Non-pigmented ciliary epithelial cell (primary cell): ENCODE results near the gene LRRC75A.

Experiments
- DNase-seq: peaks from one replicate; pipeline ENCODE4 v3.0.0-alpha.2; 2010; ENCODE audit warnings: low read depth

LRRC75A gene

GRCh38 chr17:16493531-16494046 lies 1.6 kb upstream of the LRRC75A start:
- DNase-seq = no peak

GRCh38 chr17:16492613-16493530 lies 879 bp upstream of the LRRC75A start:
- DNase-seq = no peak

DNA sequence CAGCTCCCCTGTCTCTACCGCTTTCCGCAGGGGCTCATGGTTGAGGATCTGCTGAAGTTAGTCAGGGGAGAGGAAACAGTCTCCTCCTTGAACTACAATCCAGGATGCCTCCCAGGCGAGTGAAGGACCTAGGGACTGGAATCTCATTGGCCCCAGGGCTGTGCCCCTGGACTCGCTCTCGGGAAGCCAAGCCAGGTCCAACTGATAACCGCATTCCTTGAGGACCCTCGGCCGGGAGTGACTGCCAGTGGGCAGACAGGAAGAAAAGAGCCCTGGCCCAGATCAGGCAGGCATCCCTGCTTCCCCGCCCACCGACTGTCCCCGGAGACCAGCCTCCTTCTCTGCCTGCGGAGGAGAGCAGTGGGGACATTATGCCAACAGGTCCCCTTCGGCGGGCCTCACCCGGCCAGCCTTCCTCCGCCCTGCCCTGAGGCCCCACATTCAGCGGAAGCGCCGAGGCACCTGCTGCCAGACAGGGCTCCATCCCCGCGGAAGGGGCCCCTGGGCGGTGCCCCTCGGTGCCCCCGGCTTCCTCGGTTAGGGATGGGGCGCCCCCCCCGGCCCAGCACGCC lies 776 bp downstream of the LRRC75A start:
- DNase-seq = no peak

GRCh38 chr17:16489431-16489830 lies 2.6 kb downstream of the LRRC75A start:
- no peak for DNase-seq

- no peak for DNase-seq
These were observed 3.0 kb downstream of the LRRC75A start for GRCh38 chr17:16488968-16489337.

DNA sequence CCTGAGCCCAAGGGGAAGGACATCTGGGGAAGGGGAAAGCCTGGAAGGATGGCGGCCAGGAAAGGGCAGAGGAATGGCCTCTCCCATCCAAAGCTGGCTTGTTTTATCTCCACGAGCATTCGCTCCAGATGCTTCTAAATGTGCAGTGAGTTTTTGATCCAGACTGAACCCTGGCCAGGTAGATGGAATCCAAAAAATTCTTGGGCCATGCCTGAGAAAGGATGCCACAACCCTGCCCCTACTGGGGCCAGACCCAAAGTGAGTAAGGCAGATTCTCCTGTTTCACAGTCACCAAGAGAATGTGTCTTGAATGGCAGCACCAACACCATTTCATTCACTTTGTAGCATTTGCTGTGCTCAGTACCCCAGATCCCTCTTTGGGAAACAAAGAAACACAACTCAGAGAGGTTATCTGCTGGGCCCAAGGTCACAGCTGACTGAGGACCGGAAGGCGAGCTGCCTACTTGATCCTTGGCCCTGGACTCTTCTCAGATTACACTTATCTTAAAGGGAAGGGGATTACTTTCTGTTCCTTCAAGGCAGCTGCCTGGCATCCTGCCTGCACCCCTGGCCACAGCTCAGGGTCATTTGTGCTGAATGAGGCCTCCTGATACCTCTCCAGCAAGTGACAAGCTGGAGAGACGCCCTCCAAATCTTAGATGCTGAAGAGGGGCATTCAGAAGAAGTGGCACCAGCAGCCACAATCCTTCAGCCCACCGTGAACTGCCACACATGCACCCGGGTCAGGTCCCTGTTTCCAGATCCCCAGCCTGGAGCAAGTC lies 3.6 kb downstream of the LRRC75A start:
- no peak for DNase-seq

GRCh38 chr17:16486373-16487250 lies 5.4 kb downstream of the LRRC75A start:
- DNase-seq = peak; percentile 15

DNA sequence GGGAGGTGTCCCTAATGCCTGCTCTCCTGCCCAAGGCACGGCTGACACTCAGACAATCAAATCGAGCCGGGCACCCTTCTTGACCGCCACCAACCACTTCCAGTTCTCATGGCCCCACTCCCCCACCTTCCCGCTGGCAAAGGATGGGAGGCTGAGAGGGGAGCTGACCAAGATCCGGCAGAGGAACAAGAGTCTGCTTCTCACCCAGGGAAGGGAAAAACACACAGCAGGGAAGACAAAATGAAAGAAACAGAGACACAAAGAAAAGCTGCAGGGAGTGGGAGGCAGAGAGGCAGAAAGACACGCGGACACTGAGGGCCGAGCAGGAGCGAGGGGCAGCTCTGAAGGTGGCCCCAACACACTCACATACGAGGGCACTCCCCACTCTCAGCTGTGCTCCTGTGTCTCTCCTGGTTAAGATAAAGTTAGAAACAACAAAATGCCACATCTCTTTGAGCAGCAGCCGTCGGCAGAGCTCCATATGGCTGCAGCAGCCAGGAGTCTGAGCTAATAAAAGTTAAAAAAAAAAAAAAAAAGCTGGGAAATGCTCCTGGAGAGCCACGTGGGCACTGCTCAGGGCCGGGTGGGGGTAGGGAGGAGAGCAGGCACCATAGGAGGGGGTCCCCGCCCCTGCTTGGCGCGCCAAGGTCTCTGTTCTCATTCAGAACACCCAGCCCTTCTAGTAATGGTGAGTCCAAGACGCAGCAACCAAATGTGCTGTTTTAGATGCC lies 7.4 kb downstream of the LRRC75A start:
- DNase-seq = no peak

- no peak for DNase-seq
These were observed 8.9 kb downstream of the LRRC75A start for GRCh38 chr17:16483021-16483645.

DNA sequence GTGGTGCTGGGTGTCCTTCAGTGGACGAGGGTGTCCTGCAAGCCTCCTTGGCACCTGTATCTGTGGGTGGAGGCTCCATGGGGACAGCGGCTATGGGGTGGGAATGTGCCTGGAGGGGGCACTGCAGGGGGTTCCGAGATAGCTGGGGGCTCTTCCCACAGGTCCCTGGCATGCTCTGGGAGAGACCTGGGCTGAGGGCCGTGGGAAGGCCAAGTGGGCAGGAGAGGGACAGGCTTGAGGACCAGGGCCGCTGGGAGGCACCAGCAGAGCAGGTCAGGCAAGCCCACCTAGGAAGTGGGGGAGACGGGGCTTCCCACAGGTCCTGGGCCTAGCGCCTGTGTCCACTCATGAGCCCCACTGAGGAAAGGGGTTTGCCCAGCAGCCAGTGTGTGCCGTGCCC lies 9.7 kb downstream of the LRRC75A start:
- DNase-seq = no peak

GRCh38 chr17:16480995-16481394 lies 11.0 kb downstream of the LRRC75A start:
- DNase-seq = no peak

- DNase-seq = no peak
These were observed 12.7 kb downstream of the LRRC75A start for GRCh38 chr17:16479264-16479663.

DNA sequence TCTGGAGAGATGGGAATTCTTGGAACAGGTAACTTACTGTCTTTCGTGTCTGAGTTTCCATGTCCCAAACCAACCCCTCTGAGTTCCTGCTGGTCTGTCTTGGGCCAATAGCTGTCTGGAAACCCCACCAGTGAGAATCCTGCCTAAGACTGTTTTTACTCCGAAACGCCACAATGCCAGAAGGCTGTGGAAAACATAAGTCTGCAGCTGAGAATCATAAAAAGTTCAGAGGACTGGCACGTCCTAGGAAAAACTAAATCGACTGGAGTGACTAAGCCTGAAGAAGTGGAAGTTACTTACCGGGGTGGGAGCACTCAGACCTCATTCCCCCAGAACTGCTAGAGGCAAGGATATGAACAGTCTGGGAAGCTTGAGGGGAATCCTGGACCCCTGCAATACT lies 13.3 kb downstream of the LRRC75A start:
- DNase-seq = no peak

GRCh38 chr17:16477666-16478065 lies 14.3 kb downstream of the LRRC75A start:
- DNase-seq = no peak

- peak; percentile 54 for DNase-seq
These were observed 14.7 kb downstream of the LRRC75A start for GRCh38 chr17:16477255-16477654.

- DNase-seq = no peak
These were observed 16.8 kb downstream of the LRRC75A start for GRCh38 chr17:16475179-16475704.

GRCh38 chr17:16474012-16474725 lies 17.8 kb downstream of the LRRC75A start:
- DNase-seq = no peak

GRCh38 chr17:16473044-16474011 lies 18.7 kb downstream of the LRRC75A start:
- DNase-seq = no peak
